ENCODE data around the gene AKAP8L.

AKAP8L gene

DNA sequence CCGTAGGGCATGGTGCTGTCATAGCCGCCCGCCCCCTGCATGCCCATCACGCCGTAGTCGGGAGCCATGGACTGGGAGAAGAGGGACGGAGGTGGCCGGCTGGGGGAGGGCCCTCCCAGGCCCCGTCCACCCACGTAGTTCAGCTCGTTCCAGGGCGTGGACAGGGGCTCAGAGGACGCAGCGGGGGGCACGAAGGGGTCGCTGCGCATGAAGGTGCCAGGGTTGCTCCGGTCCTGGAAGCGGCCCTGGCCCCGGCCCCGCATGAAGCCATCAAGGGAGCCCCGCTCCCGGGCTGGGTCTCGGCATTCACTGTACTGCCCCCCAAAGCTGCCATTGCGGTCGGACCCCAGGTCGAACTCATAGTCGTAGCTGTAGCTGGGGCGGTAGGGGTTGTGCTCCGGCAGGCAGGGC is 45.9 kb downstream of the AKAP8L start:
- H3K4me1 ChIP-seq: no peaks in the 10 kb centered on the region
- H3K27me3 ChIP-seq: no peaks in the 10 kb centered on the region
- no peak overlapping the region for H3K4me3 ChIP-seq (ENCODE audit: low read depth, low read length)
- TF ChIP-seq, protein P1, sequence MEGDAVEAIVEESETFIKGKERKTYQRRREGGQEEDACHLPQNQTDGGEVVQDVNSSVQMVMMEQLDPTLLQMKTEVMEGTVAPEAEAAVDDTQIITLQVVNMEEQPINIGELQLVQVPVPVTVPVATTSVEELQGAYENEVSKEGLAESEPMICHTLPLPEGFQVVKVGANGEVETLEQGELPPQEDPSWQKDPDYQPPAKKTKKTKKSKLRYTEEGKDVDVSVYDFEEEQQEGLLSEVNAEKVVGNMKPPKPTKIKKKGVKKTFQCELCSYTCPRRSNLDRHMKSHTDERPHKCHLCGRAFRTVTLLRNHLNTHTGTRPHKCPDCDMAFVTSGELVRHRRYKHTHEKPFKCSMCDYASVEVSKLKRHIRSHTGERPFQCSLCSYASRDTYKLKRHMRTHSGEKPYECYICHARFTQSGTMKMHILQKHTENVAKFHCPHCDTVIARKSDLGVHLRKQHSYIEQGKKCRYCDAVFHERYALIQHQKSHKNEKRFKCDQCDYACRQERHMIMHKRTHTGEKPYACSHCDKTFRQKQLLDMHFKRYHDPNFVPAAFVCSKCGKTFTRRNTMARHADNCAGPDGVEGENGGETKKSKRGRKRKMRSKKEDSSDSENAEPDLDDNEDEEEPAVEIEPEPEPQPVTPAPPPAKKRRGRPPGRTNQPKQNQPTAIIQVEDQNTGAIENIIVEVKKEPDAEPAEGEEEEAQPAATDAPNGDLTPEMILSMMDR (IDR thresholded peaks at IDR 0.05; ENCODE audit: low read depth, low read length): no peak
- H3K9me3 ChIP-seq: no peaks in the 10 kb centered on the region
- DNase-seq: no peak
- H3K36me3 ChIP-seq: peaks cover 62% of the 10 kb centered on the region

DNA sequence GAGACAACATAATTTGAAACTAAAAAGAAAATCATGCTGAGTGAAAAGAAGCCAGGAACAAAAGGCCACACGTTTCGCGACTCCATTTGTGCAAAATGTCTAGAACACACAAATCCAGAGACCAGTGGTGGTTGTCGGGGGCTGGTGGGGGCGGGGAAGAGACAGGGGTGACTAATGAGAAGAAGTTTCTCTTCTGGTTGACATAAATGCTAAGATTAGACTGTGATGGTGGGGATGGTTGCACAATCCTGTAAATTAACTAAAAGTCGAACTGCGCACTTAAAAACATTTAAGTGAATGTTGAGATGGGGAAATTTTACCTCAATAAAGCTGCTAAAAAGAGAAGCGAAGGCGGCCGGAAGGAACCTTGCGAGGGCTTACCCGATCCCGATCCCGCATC is 46.3 kb downstream of the AKAP8L start:
- Histone ChIP-seq H3K27me3 (no peaks in the 10 kb centered on the region), H3K4me1 (no peaks in the 10 kb centered on the region), H3K36me3 (peaks cover 66% of the 10 kb centered on the region), H3K9me3 (no peaks in the 10 kb centered on the region), H3K4me3 (ENCODE audit: low read depth, low read length) (no peak overlapping the region)
- no peak for DNase-seq
- TF ChIP-seq, protein P1 (IDR thresholded peaks at IDR 0.05; ENCODE audit: low read depth, low read length): no peak

DNA sequence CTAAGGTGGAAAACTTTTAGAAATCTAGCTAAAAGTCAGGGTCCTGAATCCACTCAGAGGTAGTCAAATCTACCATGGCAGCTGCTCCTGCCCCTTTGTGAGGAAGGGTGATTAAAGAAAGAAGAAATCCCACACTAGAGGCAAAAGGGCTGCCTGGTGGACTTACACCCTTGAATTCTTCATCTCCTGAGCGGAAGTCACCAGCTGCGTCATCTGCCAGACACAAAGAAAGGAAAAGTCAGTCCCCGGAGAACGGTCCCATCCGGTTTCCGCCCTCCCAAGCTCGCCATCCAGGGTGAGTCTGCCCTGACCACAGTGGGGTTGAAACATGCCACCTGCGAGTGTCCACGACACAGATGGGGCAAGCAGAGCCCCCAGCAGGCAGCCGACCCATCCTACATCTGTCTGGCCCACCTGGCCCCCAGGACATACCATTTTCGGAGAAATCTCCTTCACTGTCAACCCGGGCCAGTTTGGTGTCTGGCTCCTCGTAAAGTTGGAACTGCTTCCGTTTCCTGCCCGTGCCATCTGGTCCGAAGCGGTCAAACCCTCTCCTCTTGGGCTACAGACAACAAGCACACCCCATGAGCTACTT is 46.9 kb downstream of the AKAP8L start:
- Histone ChIP-seq H3K9me3 (no peaks in the 10 kb centered on the region), H3K36me3 (peaks cover 67% of the 10 kb centered on the region), H3K4me1 (no peaks in the 10 kb centered on the region), H3K27me3 (no peaks in the 10 kb centered on the region), H3K4me3 (ENCODE audit: low read depth, low read length) (no peak overlapping the region)
- DNase-seq: no peak
- TF ChIP-seq, protein P1 (IDR thresholded peaks at IDR 0.05; ENCODE audit: low read depth, low read length): no peak

DNA sequence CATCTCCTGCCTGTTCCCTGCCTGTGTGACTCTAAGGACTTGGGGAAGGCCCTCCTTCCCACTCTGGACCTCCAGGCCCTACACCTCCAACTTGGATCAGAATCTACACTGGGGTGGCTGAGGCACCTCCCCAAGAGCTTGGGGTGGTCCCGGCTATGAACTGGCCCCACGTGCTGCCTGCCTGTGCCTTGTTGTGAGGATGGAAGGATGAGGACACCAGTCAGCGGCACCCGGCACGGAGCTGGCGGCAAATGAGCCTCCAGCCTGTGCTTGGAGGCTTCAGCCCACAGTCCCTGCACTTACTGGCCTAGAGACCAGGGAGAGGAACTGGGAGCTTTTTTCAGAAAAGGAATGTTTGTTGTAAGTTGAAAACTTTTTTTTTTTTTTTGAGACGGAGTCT is 47.7 kb downstream of the AKAP8L start:
- Histone ChIP-seq H3K4me1 (no peaks in the 10 kb centered on the region), H3K36me3 (peaks cover 71% of the 10 kb centered on the region), H3K9me3 (no peaks in the 10 kb centered on the region), H3K27me3 (no peaks in the 10 kb centered on the region), H3K4me3 (ENCODE audit: low read depth, low read length) (no peak overlapping the region)
- TF ChIP-seq, protein P1 (IDR thresholded peaks at IDR 0.05; ENCODE audit: low read depth, low read length): no peak
- no peak for DNase-seq

DNA sequence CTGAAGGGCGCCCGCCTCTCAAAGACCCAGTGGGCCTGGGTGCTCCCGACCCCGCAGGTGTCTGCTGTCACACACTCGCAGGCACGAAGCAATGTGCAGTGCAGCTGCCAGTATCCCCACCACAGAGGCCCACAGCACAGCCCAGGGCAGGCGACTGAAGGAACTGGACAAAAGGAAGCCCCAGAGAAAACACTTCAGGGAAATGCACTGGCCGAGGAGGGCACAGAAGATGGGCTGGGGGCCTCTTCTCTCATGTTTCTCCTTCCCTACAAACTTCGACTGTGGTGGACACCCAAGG is 49.2 kb downstream of the AKAP8L start:
- H3K27me3 ChIP-seq: no peaks in the 10 kb centered on the region
- TF ChIP-seq, protein P1 (IDR thresholded peaks at IDR 0.05; ENCODE audit: low read depth, low read length): no peak
- H3K36me3 ChIP-seq: peaks cover 82% of the 10 kb centered on the region
- H3K4me3 ChIP-seq (ENCODE audit: low read depth, low read length): no peak overlapping the region
- no peak for DNase-seq
- H3K4me1 ChIP-seq: no peaks in the 10 kb centered on the region
- no peaks in the 10 kb centered on the region for H3K9me3 ChIP-seq

DNA sequence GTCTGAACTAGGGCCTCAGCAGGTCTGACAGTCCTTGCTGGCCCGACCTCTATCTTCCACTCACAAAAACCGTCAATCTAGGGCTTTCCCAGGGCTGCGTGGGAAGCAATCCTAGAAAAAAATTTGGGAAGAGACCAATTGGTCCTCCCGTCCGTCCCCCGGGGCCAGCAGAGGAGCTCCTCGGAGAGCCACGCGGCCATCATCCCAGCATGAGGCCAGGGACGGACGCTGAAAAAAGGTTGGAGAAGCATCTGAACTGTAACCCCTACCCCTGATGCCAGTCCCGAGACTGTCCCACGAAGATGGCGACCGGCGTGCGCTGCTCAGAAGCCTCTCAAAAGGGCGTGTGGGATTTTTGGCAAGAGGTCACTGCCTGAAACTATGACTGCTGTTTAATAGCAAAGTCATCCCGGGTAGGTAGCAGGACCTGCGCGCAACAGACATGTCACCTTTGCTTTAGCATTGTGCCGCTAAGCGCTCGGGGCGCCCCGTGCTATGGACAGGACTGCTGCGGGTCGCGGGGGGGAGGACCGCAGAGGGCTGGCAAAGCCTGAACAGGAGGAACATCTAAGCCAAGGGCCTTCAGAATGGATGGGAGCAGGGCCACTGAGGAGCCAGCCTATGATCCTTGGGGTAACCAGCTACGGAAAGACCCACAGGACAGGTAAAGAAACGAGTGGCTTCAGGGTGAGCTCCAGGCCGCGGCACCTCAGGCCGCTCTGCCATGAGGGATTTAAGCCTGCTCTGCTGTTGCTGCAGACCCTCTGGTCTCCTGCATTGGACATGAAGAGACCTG is 49.8 kb downstream of the AKAP8L start:
- Histone ChIP-seq H3K4me3 (ENCODE audit: low read depth, low read length) (no peak overlapping the region), H3K9me3 (no peaks in the 10 kb centered on the region), H3K4me1 (no peaks in the 10 kb centered on the region), H3K27me3 (no peaks in the 10 kb centered on the region), H3K36me3 (peaks cover 84% of the 10 kb centered on the region)
- TF ChIP-seq, protein P1 (IDR thresholded peaks at IDR 0.05; ENCODE audit: low read depth, low read length): no peak
- DNase-seq: no peak

Data from BE2C (cell line).